GM19324 (cell line): Measurements from ENCODE around the gene SLC12A3.

ENCODE experiments used
- ATAC-seq: cut with Tn5 transposase; IDR thresholded peaks from one replicate; pipeline ENCODE4 v1.9.1; 2021; ENCODE audit warnings: mild to moderate bottlenecking, moderate library complexity; ENCODE audit not compliant: unreplicated experiment, low FRiP score

Gene SLC12A3

GRCh38 chr16:56936950-56937349 lies 71.9 kb downstream of the SLC12A3 start:
- no peak for ATAC-seq

DNA sequence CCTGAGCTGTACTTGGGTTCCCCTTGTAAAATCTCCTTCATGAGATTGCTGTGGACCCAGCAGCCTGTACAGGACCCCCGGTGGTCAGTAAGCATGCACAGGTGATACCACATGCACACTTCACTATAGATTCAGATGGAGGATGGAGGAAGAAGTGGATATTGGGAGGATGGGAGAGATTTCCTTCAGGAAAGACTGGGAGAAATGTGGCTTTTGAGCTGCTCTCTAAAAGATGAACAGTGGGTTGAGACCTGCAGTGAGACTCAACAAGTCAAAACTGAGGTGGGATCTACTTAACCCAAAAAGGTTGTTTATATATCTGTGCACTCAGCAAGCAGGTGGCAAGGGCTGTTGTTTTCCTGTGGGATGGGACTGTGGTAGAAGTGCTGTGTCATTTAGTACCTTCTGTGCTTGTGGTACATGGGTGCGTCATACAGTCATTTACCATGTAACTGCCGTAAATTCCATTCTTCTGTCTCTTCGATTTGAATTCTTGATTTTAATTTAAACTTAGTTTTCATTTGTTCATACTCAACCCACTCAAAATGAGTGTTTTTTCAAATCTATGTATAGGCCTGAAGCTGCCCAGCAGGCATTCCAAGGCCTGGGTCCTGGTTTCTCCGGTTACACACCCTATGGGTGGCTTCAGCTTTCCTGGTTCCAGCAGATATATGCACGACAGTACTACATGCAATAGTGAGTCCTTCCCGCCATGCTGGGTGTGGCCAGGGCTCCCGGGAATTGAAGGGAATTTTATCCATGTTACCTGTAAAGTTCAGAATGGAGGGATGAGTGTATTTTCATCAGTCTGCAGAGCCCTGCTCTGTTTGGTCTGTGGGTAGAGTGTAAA lies 73.9 kb downstream of the SLC12A3 start:
- no peak for ATAC-seq

DNA sequence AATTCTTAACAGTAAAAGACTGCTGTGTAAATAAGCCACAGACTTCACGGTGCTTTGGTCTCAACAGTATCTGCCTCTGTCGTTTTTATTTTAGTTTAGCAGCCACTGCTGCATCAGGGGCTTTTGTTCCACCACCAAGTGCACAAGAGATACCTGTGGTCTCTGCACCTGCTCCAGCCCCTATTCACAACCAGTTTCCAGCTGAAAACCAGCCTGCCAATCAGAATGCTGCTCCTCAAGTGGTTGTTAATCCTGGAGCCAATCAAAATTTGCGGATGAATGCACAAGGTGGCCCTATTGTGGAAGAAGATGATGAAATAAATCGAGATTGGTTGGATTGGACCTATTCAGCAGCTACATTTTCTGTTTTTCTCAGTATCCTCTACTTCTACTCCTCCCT lies 74.8 kb downstream of the SLC12A3 start:
- ATAC-seq: no peak

- no peak for ATAC-seq
Measured at GRCh38 chr16:56941092-56941491, 76.1 kb downstream of the SLC12A3 start.

- no peak for ATAC-seq
Measured at GRCh38 chr16:56941856-56942331, 76.9 kb downstream of the SLC12A3 start.

DNA sequence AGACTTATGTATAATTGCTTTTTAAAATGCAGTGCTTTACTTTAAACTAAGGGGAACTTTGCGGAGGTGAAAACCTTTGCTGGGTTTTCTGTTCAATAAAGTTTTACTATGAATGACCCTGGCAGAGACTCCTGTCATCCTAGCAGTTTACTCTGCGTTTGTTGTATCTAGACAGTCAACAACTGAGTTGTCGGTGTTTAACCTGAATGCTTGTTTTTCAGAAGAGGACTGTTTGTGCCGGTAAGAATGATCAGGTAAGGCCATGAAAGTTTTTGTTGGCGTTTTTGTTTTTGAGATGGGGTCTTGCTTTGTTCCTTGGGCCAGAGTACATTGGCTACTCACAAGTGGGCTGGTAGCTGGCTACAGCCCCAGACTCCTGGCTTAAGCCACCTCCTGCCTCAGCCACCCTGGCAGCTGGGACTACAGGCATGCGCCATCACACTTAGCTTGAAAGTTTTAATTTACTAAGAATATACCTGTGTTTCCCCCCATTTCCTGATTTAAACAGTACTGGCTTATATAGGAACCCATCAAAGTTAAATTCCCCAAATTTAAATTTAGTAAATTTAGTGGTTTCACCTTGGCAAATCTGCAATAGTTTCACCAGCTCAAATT lies 78.9 kb downstream of the SLC12A3 start:
- no peak for ATAC-seq

DNA sequence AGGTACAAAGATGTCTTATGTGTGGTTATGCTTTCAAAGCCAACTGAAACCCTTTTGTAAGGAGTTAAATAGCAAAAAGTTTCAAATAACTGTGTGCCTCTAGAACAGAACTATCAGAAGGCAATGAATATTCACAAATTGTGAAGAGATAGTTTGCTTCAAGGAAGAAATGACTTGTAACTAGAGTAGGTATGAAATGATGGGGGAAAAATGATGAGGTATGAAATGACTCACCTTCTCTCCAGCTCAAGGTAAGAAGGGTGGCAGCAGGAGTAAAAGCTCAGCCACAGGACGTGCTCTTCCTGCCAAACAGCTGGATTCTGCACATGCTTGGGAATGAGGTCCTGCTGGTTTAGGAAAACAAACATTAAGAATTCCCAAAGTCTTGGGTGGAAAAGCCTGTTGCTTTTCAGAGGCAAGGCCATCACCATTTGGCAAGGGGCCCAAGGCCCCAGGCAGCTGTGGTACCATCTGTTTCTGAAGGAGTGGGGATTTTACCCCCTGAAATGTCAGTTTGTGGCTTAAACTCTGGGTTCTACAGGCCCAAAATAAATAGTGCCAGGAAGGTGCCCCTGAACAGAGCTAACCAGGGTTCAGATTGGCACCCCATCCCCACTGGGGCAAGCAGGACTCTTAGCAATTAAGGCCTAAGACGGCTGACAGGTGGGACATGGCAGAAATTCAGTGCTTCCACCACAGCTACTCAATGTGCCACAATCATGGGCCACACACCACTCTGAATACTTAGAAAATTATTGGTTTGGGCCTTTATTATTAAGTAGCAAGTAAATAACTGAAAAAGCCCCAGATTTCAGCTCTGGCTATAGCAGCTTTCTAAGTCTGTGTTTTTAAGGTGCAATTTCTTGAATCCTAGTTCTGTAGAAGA lies 80.2 kb downstream of the SLC12A3 start:
- ATAC-seq: no peak

DNA sequence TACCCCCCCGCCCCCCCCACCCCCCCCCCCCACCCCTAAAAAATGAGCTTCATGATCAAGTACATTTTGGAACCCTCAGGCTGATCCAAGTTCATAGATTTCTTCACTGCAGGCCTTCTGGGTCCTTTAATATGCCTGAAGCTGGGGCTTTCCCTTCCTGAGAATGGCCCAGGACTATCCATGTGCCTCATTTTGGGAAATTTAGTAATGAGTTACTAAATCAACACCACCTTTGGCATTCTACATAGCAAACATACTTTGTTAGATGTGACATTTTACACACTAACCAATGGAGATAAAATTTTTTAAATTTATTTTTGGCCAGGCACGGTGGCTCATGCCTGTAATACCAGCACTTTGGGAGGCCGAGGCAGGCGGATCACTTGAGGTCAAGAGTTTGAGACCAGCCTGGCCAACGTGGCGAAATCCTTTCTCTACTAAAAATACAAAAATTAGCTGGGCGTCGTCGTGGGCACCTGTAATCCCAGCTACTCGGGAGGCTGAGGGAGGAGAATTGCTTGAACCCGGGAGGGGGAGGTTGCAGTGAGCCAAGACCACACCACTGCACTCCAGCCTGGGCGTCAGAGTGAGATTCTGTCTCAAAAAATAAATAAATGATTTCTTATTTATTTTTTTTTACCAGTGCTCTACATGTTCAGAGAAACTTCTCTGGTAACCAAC lies 81.0 kb downstream of the SLC12A3 start:
- no peak for ATAC-seq

GRCh38 chr16:56946767-56947603 lies 82.0 kb downstream of the SLC12A3 start:
- no peak for ATAC-seq

DNA sequence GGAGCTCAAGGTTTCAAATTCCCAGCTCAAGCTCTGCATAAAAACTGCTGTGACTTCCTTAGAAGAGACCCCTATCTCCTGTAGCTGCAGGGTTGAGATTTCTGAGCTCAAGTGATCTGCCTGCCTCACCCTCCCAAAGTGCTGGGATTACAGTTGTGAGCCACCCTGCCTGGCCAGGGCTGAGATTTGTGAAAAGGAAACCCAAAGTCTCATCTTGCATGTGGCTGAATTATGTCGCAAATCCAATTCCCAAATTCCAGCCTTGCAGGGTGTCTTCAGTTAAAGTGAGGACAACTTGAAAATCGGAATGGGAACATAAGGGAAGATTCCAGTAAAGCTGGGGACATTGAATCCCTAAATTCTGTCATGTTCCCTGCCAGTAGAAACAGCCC lies 82.6 kb downstream of the SLC12A3 start:
- no peak for ATAC-seq

DNA sequence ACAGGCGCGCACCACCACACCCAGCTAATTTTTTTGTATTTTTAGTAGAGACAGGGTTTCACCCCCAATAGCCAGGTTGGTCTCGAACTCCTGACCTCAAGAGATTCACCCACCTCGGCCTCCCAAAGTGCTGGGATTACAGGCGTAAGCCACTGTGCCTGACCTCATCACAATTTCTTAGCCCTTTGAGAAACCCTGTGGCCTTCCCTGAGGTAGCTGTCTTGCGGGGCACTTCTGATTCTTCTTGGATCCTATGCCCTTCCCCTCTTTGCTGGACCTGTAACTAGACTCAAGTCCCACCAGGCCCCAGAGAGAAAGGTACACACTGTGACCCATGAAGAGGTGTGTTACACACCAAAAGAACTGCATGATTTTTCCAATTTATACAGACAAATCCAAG lies 83.2 kb downstream of the SLC12A3 start:
- ATAC-seq: no peak

DNA sequence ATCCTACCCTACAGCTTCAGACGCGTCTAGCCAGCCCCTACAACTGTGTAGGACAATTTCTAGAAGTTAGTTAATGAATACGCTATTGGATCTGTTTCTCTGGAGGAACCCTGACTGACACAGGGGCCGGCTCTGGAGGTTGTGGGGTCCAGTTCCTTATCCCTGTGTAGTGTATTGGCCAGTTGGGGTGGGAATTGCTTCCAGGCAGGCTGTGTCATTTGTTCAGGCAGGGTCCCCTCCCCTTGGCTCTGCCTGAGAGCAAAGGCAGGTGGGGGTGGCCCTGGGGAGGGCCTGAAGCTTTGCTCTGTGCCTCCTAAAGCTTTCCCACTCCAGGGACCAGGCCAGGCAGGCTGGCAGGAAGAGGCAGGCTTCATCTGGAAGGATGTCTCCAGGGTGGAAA lies 85.0 kb downstream of the SLC12A3 start:
- ATAC-seq: no peak

DNA sequence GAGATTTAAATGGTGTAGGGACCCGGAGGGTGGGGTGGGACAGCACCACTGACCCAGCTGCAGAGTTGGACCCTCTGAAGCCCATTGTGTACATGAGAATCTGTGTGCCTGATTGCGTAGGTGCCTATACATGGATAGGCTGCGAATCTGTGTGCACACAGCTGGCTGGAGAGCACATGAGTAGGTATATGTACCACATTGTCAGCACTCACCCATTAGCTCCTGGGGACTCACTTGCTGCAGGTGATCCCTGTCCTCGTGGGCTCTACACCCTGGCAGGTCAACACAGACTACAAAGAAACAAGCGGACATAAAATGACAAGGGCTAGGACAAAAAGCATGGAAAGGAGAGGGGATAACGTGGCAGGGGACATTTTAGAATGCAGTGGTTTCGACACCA lies 85.4 kb downstream of the SLC12A3 start:
- ATAC-seq: no peak

- ATAC-seq: no peak
Measured at GRCh38 chr16:56950881-56951771, 86.1 kb downstream of the SLC12A3 start.

DNA sequence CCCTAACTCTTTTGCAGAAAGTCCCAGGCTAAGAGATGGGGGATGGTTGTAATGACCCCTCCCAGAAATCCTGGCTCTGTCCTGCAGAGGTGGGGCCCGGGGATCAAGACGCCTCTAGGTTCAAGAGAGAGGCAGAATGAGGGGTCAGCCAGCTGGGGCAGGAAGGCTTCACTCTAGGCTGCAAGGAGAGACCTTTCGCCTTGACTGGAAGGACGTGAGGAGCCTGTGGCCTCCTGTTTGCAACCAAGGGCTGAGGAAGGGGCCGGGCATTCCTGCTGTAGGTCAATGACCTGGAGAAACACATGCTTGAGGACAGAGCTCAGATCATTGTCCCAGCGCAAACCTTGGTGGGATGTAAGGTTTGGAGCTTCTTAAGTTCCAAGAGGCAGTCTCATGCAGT lies 88.0 kb downstream of the SLC12A3 start:
- ATAC-seq: no peak

GRCh38 chr16:56956076-56956475 lies 91.1 kb downstream of the SLC12A3 start:
- no peak for ATAC-seq

DNA sequence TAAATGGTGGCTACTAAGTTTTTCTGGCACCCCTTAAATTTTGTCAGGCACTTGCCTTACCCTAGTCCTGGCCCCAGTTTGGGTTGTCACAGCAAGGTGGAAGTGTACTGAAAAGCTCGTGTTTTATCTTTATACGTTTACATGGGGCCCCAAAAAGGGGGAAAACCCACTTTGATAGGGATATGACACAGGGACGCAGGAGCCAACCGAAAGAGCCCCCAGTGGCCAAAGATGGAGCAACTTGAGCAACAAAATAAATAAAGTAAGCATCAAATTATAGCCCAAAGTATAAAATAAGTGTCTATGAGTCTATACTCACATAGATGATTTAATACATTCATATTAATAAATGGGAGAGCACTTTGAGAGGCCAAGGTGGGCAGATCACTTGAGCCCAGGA lies 91.7 kb downstream of the SLC12A3 start:
- no peak for ATAC-seq

- ATAC-seq: no peak
Measured at GRCh38 chr16:56960681-56961281, 95.8 kb downstream of the SLC12A3 start.
